Measurements from ENCODE around the gene GPC6. TPM values are rescaled to one million over a fixed set of nuclear protein-coding genes. Genes with fewer than 3 reads are reported as not detected.

The GPC6 gene
- total RNA-seq, 1 experiment from 2014 or later: 1.6 TPM

DNA sequence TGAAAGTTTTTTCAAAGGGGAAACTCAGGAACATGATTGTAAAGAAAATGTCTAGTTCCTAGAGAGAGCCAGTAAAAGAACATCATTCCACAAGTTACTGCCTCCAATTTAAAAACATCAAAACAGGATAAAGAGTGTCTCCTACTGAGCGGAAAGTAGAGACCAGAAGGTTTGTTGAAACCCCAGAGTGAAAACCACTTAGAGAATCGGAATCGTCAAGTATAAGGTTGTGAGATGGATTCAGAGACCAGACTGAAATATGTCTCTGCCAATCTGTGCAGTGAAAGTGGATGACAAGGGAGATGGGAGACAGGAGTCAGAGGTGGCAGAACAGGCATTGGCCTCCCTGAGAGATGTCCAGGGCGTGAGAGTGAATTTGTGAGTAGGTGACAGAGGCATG, 133.4 kb downstream of the GPC6 start:
- Histone ChIP-seq H3K27me3 (replicated peaks) (peaks cover 10% of the 10 kb centered on the region), H3K4me1 (replicated peaks) (no peaks in the 10 kb centered on the region), H3K9me3 (replicated peaks) (0 out of 2 replicates have a peak, but pooled peaks cover 2% of the 10 kb centered on the region), H3K27ac (no peak overlapping the region), H3K36me3 (no peaks in the 10 kb centered on the region), H3K4me3 (no peak overlapping the region)
- DNase-seq (ENCODE audit: low read depth in 1 of 2, low spot score in 2 of 2): no peak

DNA sequence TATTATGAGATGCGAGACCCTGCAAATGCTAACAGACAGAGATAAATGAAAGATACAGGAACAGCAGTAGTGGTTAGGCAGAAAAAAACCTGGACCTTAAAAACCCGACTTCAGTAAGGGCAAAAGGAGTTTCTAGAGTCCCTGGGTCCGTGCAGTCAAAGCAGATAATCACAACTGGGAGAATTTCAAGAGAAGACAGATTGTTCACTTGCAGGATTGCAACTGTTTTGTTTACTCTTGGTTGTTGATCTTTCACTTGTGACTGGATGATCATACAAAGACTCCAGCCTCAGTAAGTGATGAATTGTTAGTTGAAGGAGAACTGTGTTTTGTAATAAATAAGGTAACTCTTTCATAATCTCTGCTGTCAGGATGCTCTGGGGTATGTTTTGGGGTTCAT, 135.1 kb downstream of the GPC6 start:
- no peaks in the 10 kb centered on the region for H3K9me3 ChIP-seq (replicated peaks)
- no peak for DNase-seq (ENCODE audit: low read depth in 1 of 2, low spot score in 2 of 2)
- H3K27ac ChIP-seq: no peak overlapping the region
- H3K36me3 ChIP-seq: no peaks in the 10 kb centered on the region
- no peaks in the 10 kb centered on the region for H3K4me1 ChIP-seq (replicated peaks)
- peaks cover 8% of the 10 kb centered on the region for H3K27me3 ChIP-seq (replicated peaks)
- H3K4me3 ChIP-seq: no peak overlapping the region

- H3K4me1 ChIP-seq (replicated peaks): no peaks in the 10 kb centered on the region
- no peak for DNase-seq (ENCODE audit: low read depth in 1 of 2, low spot score in 2 of 2)
- H3K27ac ChIP-seq: no peak overlapping the region
- H3K36me3 ChIP-seq: no peaks in the 10 kb centered on the region
- H3K9me3 ChIP-seq (replicated peaks): no peaks in the 10 kb centered on the region
- peaks cover 8% of the 10 kb centered on the region for H3K27me3 ChIP-seq (replicated peaks)
- no peak overlapping the region for H3K4me3 ChIP-seq
Observed at GRCh38 chr13:93364166-93364565, 137.6 kb downstream of the GPC6 start.

DNA sequence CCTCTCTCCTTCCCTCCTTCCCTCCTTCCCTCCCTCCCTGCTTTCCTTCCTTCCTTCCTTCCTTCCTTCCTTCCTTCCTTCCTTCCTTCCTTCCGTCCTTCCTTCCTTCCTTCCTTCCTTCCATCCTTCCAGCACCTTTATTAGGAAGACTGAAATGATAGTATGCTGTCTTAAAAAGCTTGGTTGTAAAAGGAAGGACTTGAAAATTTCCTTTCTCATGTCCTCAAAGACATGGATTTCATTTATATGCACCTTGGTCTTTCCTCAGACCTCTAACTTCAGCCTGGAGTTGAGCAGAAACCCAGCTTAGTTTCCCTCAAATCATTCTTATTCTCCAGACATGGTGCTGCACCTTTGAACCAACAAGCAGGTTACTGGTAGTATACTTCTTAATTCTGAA, 141.7 kb downstream of the GPC6 start:
- Histone ChIP-seq H3K36me3 (no peaks in the 10 kb centered on the region), H3K9me3 (replicated peaks) (no peaks in the 10 kb centered on the region), H3K27me3 (replicated peaks) (peaks cover 7% of the 10 kb centered on the region), H3K27ac (no peak overlapping the region), H3K4me1 (replicated peaks) (no peaks in the 10 kb centered on the region), H3K4me3 (no peak overlapping the region)
- no peak for DNase-seq (ENCODE audit: low read depth in 1 of 2, low spot score in 2 of 2)

GRCh38 chr13:93368718-93369117, 142.1 kb downstream of the GPC6 start:
- Histone ChIP-seq H3K36me3 (no peaks in the 10 kb centered on the region), H3K9me3 (replicated peaks) (no peaks in the 10 kb centered on the region), H3K27ac (no peak overlapping the region), H3K4me3 (no peak overlapping the region), H3K4me1 (replicated peaks) (no peaks in the 10 kb centered on the region), H3K27me3 (replicated peaks) (peaks cover 10% of the 10 kb centered on the region)
- no peak for DNase-seq (ENCODE audit: low read depth in 1 of 2, low spot score in 2 of 2)

DNA sequence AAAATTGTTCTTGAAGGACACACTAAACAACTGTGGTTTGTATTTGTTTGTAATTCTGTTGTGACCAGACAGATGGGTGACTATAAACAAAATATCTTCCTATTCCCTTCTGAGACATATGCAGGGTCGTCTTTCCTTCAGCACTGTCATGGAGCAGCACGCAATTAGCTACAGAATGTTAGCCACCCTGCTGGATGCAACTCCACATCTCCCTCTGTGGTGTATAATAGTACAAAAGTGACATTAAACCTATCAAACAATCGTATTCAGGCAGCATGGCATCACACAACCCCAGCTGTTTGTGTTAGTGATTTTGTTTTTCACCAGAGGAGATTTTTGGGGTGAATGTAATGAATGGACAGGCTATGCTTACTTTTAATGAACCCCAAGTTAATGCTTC, 146.2 kb downstream of the GPC6 start:
- no peak overlapping the region for H3K4me3 ChIP-seq
- H3K4me1 ChIP-seq (replicated peaks): no peaks in the 10 kb centered on the region
- H3K27me3 ChIP-seq (replicated peaks): peaks cover 18% of the 10 kb centered on the region
- no peak overlapping the region for H3K27ac ChIP-seq
- H3K9me3 ChIP-seq (replicated peaks): no peaks in the 10 kb centered on the region
- DNase-seq (ENCODE audit: low read depth in 1 of 2, low spot score in 2 of 2): no peak
- H3K36me3 ChIP-seq: no peaks in the 10 kb centered on the region

- Histone ChIP-seq H3K9me3 (replicated peaks) (no peaks in the 10 kb centered on the region), H3K27me3 (replicated peaks) (peaks cover 18% of the 10 kb centered on the region), H3K36me3 (no peaks in the 10 kb centered on the region), H3K4me3 (no peak overlapping the region), H3K27ac (no peak overlapping the region), H3K4me1 (replicated peaks) (no peaks in the 10 kb centered on the region)
- DNase-seq (ENCODE audit: low read depth in 1 of 2, low spot score in 2 of 2): no peak
Observed at GRCh38 chr13:93375491-93375890, 148.9 kb downstream of the GPC6 start.

GRCh38 chr13:93377196-93377595, 150.6 kb downstream of the GPC6 start:
- Histone ChIP-seq H3K27ac (no peak overlapping the region), H3K9me3 (replicated peaks) (no peaks in the 10 kb centered on the region), H3K36me3 (no peaks in the 10 kb centered on the region), H3K4me3 (no peak overlapping the region), H3K27me3 (replicated peaks) (peaks cover 18% of the 10 kb centered on the region), H3K4me1 (replicated peaks) (no peaks in the 10 kb centered on the region)
- DNase-seq (ENCODE audit: low read depth in 1 of 2, low spot score in 2 of 2): no peak

- H3K36me3 ChIP-seq: no peaks in the 10 kb centered on the region
- no peaks in the 10 kb centered on the region for H3K4me1 ChIP-seq (replicated peaks)
- no peak for DNase-seq (ENCODE audit: low read depth in 1 of 2, low spot score in 2 of 2)
- peaks cover 12% of the 10 kb centered on the region for H3K27me3 ChIP-seq (replicated peaks)
- H3K4me3 ChIP-seq: no peak overlapping the region
- H3K27ac ChIP-seq: no peak overlapping the region
- no peaks in the 10 kb centered on the region for H3K9me3 ChIP-seq (replicated peaks)
Observed at GRCh38 chr13:93378184-93378583, 151.6 kb downstream of the GPC6 start.

DNA sequence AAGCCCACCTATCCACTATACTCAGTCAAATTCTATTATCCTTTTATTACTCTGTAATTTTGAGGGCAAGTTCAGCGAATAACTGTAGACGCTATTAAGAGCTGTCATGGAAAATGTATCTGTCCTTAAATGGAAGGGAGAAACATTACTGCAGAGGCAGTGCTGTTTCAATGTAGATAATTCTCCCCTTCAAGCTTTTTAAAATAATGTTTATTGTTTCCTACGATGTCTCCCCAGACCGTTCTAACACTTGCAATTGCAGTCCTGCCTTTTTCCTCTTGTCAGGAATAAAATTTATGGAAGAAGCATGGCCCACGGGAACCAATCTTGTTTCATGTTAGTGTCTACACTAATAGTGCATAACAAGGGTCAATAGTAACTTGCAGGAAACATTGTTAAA, 159.5 kb downstream of the GPC6 start:
- Histone ChIP-seq H3K36me3 (no peaks in the 10 kb centered on the region), H3K27me3 (replicated peaks) (no peaks in the 10 kb centered on the region), H3K9me3 (replicated peaks) (no peaks in the 10 kb centered on the region), H3K27ac (no peak overlapping the region), H3K4me3 (no peak overlapping the region), H3K4me1 (replicated peaks) (no peaks in the 10 kb centered on the region)
- DNase-seq (ENCODE audit: low read depth in 1 of 2, low spot score in 2 of 2): no peak

DNA sequence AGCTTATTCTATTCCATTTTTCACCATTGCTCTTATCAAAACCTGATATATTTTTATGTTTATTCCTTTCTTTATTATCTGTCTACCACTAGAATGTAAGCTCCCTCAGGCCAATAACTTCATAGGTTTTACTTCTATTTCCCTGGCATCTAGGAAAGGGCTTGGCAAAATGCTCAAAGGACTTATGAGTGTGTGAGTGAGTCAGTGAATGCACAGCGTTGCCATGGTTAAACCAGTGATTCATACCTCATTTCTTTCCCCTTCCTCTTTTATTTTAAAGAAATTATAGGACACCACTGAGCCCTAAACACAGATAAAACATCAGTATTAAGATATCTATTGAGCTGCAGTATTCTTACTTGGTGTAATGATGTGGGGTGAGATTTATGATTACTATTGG, 162.1 kb downstream of the GPC6 start:
- no peak overlapping the region for H3K27ac ChIP-seq
- no peaks in the 10 kb centered on the region for H3K9me3 ChIP-seq (replicated peaks)
- H3K27me3 ChIP-seq (replicated peaks): no peaks in the 10 kb centered on the region; the same call in 1 of the 2 replicates
- no peaks in the 10 kb centered on the region for H3K36me3 ChIP-seq
- H3K4me1 ChIP-seq (replicated peaks): no peaks in the 10 kb centered on the region
- no peak for DNase-seq (ENCODE audit: low read depth in 1 of 2, low spot score in 2 of 2)
- H3K4me3 ChIP-seq: no peak overlapping the region

- Histone ChIP-seq H3K9me3 (replicated peaks) (no peaks in the 10 kb centered on the region), H3K27me3 (replicated peaks) (no peaks in the 10 kb centered on the region)
- DNase-seq (ENCODE audit: low read depth in 1 of 2, low spot score in 2 of 2): no peak
Observed at GRCh38 chr13:93397619-93398018, 171.0 kb downstream of the GPC6 start.

DNA sequence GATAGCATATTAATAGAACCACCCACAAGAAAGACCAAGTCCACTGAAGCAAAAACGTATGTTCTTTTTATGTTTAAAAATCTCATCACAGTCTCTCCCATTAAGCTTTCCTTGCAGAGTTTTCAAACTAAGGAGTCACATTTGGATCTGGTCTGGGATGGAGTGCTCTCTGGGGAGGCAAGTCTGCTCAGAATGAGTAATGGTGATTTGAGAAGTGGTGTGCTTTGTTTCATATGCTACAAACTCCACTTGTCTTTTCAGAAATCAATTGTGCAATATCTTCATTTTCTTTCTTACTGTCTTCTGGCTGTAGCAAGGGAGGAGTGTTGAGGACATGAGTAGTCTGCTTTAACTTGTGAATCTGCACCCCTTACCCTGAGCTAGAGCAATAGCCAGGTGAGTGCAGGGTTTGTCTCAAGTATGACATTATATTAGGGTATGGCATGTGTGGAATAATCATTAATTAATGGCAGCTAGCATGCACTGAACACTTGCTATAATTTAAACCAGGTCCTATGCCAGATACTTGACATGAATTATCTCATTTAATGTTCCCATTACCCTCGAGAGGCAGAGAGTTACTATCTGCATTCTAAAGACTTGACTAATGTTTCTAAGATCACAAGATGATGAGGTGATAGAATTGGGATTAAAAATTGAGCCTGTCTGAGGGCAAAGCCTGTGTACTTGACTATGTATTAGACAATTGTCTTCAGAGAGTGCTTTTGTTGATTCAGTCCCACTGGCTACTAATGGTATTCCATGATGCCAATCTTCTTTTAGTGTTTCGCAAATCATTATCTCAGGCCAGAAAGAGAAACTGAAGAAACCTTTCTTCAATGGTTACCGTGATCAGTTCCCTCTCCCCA, 171.8 kb downstream of the GPC6 start:
- Histone ChIP-seq H3K27me3 (replicated peaks) (no peaks in the 10 kb centered on the region), H3K4me3 (no peak overlapping the region), H3K27ac (no peak overlapping the region), H3K4me1 (replicated peaks) (no peaks in the 10 kb centered on the region), H3K36me3 (no peaks in the 10 kb centered on the region), H3K9me3 (replicated peaks) (no peaks in the 10 kb centered on the region)
- no peak for DNase-seq (ENCODE audit: low read depth in 1 of 2, low spot score in 2 of 2)

More at GRCh38 chr13:93397619-93398018, 171.0 kb downstream of the GPC6 start:
- Histone ChIP-seq H3K36me3 (no peaks in the 10 kb centered on the region), H3K4me1 (replicated peaks) (no peaks in the 10 kb centered on the region), H3K4me3 (no peak overlapping the region), H3K27ac (no peak overlapping the region)

DNA sequence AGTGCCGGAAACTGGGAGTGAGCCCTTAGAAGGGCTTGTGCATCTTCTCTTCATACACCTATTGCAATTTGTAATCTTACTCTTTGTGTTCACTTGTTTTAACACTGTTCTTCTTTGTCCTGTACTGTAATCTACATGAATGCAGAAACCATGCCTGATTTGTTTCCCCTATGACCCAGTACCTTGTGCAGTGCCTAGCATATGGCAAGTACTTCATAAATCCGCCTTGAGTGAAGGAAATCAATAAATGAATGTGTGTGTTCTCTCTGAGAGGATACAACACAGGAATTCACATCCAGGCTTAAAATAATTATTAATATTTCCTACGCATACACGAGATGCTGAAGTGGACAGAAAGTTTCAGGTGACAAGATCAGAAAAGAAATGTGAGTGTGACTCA, 172.6 kb downstream of the GPC6 start:
- Histone ChIP-seq H3K4me3 (no peak overlapping the region), H3K36me3 (no peaks in the 10 kb centered on the region), H3K4me1 (replicated peaks) (no peaks in the 10 kb centered on the region), H3K27me3 (replicated peaks) (peaks cover 8% of the 10 kb centered on the region; the same call in 1 of the 2 replicates), H3K27ac (no peak overlapping the region), H3K9me3 (replicated peaks) (no peaks in the 10 kb centered on the region)
- no peak for DNase-seq (ENCODE audit: low read depth in 1 of 2, low spot score in 2 of 2)

DNA sequence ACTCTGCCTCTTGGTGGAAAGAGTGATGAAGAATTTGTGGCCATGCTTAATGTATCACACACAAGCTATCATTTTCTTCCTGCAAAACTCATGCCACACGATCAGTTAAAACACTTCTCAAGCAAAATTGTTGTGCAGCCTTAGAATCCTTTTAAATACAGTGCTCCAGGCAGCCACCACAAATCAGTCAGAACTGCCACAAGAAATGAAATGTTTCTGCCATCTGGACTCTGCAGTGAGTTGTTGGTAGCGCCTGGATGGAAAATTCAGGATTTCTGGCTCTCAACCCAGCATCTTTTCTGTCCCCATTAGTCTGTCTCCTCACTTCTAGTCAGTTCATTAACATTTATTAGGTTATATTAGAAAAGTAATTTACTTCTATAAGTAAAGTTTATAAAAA, 179.5 kb downstream of the GPC6 start:
- Histone ChIP-seq H3K4me3 (no peak overlapping the region), H3K27ac (no peak overlapping the region), H3K4me1 (replicated peaks) (no peaks in the 10 kb centered on the region), H3K36me3 (no peaks in the 10 kb centered on the region), H3K27me3 (replicated peaks) (peaks cover 8% of the 10 kb centered on the region; the same call in 1 of the 2 replicates), H3K9me3 (replicated peaks) (no peaks in the 10 kb centered on the region)
- DNase-seq (ENCODE audit: low read depth in 1 of 2, low spot score in 2 of 2): no peak

Data from SJSA1 (cell line).